Measurements from ENCODE around the gene RERG.

RERG gene

GRCh38 chr12:15173142-15173541, 48.1 kb downstream of the RERG start:
- TF ChIP-seq ZFX (IDR thresholded peaks at IDR 0.05): no peak
- TF ChIP-seq, protein P1, sequence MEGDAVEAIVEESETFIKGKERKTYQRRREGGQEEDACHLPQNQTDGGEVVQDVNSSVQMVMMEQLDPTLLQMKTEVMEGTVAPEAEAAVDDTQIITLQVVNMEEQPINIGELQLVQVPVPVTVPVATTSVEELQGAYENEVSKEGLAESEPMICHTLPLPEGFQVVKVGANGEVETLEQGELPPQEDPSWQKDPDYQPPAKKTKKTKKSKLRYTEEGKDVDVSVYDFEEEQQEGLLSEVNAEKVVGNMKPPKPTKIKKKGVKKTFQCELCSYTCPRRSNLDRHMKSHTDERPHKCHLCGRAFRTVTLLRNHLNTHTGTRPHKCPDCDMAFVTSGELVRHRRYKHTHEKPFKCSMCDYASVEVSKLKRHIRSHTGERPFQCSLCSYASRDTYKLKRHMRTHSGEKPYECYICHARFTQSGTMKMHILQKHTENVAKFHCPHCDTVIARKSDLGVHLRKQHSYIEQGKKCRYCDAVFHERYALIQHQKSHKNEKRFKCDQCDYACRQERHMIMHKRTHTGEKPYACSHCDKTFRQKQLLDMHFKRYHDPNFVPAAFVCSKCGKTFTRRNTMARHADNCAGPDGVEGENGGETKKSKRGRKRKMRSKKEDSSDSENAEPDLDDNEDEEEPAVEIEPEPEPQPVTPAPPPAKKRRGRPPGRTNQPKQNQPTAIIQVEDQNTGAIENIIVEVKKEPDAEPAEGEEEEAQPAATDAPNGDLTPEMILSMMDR (conservative IDR thresholded peaks at IDR 0.05): no peak
- H3K27ac ChIP-seq: no peak overlapping the region

GRCh38 chr12:15172060-15172822, 49.0 kb downstream of the RERG start:
- no peak for TF ChIP-seq ZFX (IDR thresholded peaks at IDR 0.05)
- TF ChIP-seq, protein P1 (conservative IDR thresholded peaks at IDR 0.05): no peak; the same call in 1 of the 2 replicates
- no peak overlapping the region for H3K27ac ChIP-seq

DNA sequence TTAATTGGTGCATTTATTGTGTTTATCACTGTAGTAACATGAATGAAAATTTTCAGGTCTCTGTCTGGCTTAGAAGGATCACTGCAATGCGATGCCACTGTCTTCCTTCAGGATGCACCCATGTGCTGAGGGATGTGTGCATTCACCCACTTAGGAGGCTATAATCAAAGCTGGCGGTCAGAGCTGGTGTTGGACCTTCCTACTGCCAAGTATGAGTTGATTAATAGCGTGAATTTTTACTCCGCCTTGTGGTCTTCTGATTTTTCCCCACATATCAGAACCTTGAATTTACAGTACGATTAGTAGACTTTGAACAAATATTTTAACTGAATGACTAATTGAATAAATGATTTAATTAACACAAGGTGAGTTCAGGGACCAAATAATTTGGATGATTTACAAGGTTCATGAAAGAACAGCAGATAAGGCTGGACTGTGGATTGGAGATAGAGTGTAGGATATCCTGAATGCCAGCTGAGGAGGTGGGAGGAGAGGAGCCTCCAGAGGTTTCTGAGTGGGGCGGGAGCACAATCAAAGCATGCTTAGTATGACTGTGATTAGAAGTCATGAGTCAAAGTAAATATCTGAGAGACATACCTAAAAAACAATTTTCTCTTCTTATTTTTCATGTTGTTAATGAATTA, 50.1 kb downstream of the RERG start:
- TF ChIP-seq, protein P1 (conservative IDR thresholded peaks at IDR 0.05): no peak
- TF ChIP-seq ZFX (IDR thresholded peaks at IDR 0.05): no peak
- H3K27ac ChIP-seq: no peak overlapping the region

- TF ChIP-seq, protein P1 (conservative IDR thresholded peaks at IDR 0.05): no peak
- no peak for TF ChIP-seq ZFX (IDR thresholded peaks at IDR 0.05)
- no peak overlapping the region for H3K27ac ChIP-seq
Observed at GRCh38 chr12:15168026-15168678, 53.1 kb downstream of the RERG start.

DNA sequence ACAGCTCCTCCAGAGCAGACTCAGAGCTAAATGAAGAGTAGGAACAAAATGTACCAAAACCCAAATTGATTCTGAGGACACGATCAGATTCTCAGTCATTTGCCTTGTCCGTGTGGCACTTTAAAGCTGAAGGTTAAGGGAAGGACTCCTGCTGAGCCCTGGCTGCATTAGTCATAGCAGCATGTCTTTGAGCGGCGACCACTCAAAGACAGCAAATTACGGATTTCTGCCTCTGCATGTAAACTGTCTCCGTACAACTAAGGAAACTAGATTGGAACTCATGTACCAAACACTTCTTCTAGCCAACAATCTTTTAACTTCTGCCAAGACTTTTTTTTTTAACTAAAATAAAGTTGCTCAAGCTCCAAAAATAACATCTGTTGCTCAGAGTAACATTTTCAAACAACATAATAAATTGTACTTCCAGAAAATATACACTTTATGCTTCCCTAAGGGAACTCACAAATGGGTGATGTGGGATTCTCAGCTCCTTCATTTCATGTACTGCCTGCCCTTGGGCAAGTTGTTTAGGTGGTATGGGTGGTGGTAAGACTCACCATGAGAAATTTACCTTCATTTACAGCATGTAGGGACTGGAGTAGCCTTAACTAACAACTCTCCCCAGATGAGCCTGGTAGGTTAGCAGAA, 56.1 kb downstream of the RERG start:
- no peak overlapping the region for H3K27ac ChIP-seq
- no peak for TF ChIP-seq ZFX (IDR thresholded peaks at IDR 0.05)
- TF ChIP-seq, protein P1 (conservative IDR thresholded peaks at IDR 0.05): no peak

DNA sequence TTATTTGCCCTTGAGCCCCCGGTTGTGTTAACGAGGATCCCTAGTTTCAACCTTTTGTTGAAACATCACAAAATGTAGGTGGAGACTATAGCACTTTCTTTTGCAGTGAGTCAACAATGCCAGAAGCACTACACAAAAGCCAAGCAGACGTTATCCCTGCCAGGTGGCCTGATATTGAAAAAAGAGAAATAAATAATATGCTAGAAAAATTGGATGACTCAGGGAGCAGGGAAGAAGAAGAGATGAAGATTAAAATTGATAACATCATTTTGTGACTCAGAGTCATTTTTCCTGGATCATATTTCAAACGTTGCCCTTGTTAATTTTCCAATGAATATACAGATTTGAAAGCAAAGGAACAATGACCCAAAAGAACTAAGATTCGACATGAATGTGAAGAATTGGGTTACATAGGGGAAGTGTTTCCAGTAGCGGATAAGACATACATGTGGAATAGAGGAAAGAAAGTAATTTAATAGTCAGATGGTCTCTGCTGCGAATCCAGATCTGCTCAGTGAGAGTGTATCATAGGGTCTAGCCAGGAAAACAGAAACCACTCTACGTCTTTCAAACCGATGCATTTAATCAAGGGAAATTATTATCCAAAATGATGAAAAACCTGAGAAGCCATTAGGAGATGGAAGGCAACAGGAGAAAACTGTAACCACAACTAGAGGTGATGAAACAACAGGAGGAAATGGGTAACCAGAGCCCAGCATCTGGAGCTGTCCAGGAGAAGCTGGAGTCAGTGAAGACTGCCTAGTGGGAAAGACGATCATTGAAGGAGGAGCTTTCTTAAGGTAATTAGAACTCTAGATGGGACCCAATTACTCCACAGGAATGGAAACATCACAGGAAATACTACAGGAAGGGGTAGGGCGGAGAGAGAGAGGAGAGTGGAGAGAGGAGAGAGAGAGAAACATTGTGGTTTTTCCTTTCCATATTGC, 57.9 kb downstream of the RERG start:
- no peak overlapping the region for H3K27ac ChIP-seq
- TF ChIP-seq, protein P1 (conservative IDR thresholded peaks at IDR 0.05): no peak
- no peak for TF ChIP-seq ZFX (IDR thresholded peaks at IDR 0.05)
